HFFc6 (cell line): ENCODE measurements around the gene HSPA12B. TPM values are rescaled to one million over a fixed set of nuclear protein-coding genes. Genes with fewer than 3 reads are reported as not detected.

Experiments used
- DNase-seq: peaks from one replicate; pipeline ENCODE4 v3.0.0-alpha.2; 2018
- H3K27ac Mint-ChIP-seq: 2 replicates; pipeline ENCODE4 v1.8.0; 2020; ENCODE audit warnings: mild to moderate bottlenecking, mixed read lengths
- H3K27me3 Mint-ChIP-seq: 2 replicates; pipeline ENCODE4 v1.8.0; 2021; ENCODE audit warnings: mild to moderate bottlenecking, moderate library complexity, mixed read lengths; ENCODE audit not compliant: insufficient read depth
- H3K36me3 Mint-ChIP-seq: 2 replicates; pipeline ENCODE4 v1.8.0; 2021; ENCODE audit warnings: low read depth, mixed read lengths
- H3K4me1 Mint-ChIP-seq: 2 replicates; pipeline ENCODE4 v1.8.0; 2020; ENCODE audit warnings: low read depth, mixed read lengths
- H3K4me3 Mint-ChIP-seq: 2 replicates; pipeline ENCODE4 v1.8.0; 2020; ENCODE audit warnings: mild to moderate bottlenecking, moderate library complexity, mixed read lengths
- H3K9me3 Mint-ChIP-seq: 2 replicates; pipeline ENCODE4 v1.8.0; 2020; ENCODE audit warnings: mild to moderate bottlenecking, mixed read lengths
- CTCF ChIP-seq: fragments of 200-600 bp; sonication (generic); IDR thresholded peaks from 2 replicates; pipeline ENCODE4 v1.5.0; 2021; ENCODE audit warnings: antibody characterized with exemption, mild to moderate bottlenecking
- total RNA-seq, 6 experiments: library from RNA; stranded (reverse); fragmentation: NEBNext Ultra II Directional; extraction: Animal tissue kit (Norgen Biotek cat#: 25700); gene quantifications; 2 replicates in 1 of 6; 3 replicates in 5 of 6; pipeline ENCODE4 v1.2.3, GENCODE V29; 2021

HSPA12B gene
- total RNA-seq, 6 experiments from 2014 or later = not detected

DNA sequence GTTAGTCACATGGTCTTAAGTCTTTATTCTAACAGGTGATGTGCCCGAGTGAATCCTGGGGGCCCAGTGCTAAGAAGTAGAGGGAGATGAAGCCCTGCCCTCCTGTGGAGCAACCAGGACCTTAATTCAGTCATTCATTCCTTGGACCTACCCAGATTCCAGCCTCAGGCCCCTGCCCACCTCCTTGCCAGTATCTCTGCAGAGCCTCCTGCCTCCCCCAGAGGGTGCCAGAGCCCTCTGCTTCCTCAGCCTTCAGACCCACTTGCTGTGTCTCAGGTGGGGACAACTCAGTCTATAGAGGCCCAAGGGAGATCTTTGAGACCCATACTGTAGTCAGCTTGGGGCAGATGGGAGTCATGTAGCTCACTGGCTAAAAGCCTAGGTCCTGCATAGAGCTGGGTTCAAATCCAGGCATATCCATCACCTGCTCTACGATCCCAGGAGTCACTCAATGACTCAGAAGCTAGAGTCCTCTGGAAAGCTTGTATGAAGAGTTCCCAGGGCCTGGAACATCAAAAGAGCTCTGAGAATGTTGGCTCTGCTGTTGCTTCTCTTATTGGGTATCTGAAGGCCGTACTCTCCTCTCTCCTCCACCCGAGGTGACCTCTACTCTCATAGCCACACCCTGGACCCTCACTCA, 16.2 kb upstream of the HSPA12B start:
- Mint-ChIP-seq H3K36me3 (no peaks in the 10 kb centered on the region), H3K27ac (no peak overlapping the region), H3K9me3 (no peaks in the 10 kb centered on the region), H3K4me3 (no peak overlapping the region), H3K4me1 (no peaks in the 10 kb centered on the region), H3K27me3 (peaks cover 8% of the 10 kb centered on the region)
- TF ChIP-seq CTCF = peak; percentile 73
- peak; percentile 18 for DNase-seq

GRCh38 chr20:3719046-3719445, 13.4 kb upstream of the HSPA12B start:
- H3K4me3 Mint-ChIP-seq = no peak overlapping the region
- H3K9me3 Mint-ChIP-seq = no peaks in the 10 kb centered on the region
- H3K4me1 Mint-ChIP-seq = no peaks in the 10 kb centered on the region
- H3K36me3 Mint-ChIP-seq = no peaks in the 10 kb centered on the region
- no peak overlapping the region for H3K27ac Mint-ChIP-seq
- no peak for TF ChIP-seq CTCF
- DNase-seq = no peak
- peaks cover 12% of the 10 kb centered on the region for H3K27me3 Mint-ChIP-seq

DNA sequence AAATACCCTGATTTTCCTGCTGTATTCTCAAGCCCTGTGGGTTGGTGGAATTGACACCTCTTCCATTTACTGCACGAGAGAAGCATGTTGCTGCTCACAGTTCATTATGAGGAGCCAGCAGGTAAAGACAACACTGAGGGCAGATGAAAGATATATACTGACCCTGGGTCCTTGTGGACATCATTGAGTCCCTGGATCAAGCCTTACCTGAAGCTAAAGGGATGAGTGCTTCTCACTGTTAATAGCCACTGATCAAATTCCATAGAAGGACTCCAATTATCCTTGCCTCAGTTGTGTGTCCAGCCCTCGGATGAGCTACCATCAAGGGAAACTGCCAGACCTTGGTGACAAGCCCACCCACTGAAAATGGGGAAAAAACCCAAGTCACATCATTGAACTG, 12.4 kb upstream of the HSPA12B start:
- Mint-ChIP-seq H3K27ac (no peak overlapping the region), H3K4me3 (no peak overlapping the region), H3K36me3 (no peaks in the 10 kb centered on the region), H3K27me3 (peaks cover 12% of the 10 kb centered on the region), H3K9me3 (no peaks in the 10 kb centered on the region), H3K4me1 (no peaks in the 10 kb centered on the region)
- TF ChIP-seq CTCF = no peak
- no peak for DNase-seq

- Mint-ChIP-seq H3K27me3 (peaks cover 12% of the 10 kb centered on the region), H3K9me3 (no peaks in the 10 kb centered on the region), H3K4me3 (no peak overlapping the region), H3K36me3 (no peaks in the 10 kb centered on the region), H3K27ac (no peak overlapping the region), H3K4me1 (no peaks in the 10 kb centered on the region)
- DNase-seq = no peak
- TF ChIP-seq CTCF = no peak
Observed at GRCh38 chr20:3720626-3721025, 11.9 kb upstream of the HSPA12B start.

DNA sequence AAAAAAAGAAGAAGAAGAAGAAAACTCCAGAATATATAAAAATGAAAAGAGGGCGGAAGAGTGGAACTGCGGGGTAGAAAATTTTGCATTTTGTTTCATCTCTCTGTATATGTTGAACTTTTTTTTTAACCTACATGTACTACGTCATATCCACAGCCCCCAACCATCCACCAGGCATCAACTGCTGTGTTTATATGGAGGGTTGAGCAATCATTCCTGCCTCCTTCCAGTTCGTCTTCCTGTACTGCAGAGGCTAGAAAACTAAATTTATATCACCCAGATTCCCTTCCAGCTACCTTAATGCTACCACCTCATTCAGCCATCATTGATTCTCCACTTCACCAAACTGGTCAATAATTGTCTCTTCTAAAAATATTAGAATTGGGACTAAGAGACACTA, 10.6 kb upstream of the HSPA12B start:
- H3K27me3 Mint-ChIP-seq = peaks cover 12% of the 10 kb centered on the region
- H3K36me3 Mint-ChIP-seq = no peaks in the 10 kb centered on the region
- peaks cover 1% of the 10 kb centered on the region for H3K4me1 Mint-ChIP-seq

More for the DNA sequence above, 10.6 kb upstream of the HSPA12B start:
- Mint-ChIP-seq H3K4me3 (no peak overlapping the region), H3K27ac (no peak overlapping the region), H3K9me3 (no peaks in the 10 kb centered on the region)
- DNase-seq = no peak
- no peak for TF ChIP-seq CTCF
